B cell (primary cell): ENCODE data around the gene CDT1. TPM values are rescaled to one million over a fixed set of nuclear protein-coding genes. Genes with fewer than 3 reads are reported as not detected.

Experiments used
- ATAC-seq: fragments of 200-7000 bp; cut with Tn5 transposase; one replicate; pipeline ENCODE4 v1.10.0; 2021; ENCODE audit warnings: low read depth, mild to moderate bottlenecking, moderate number of reproducible peaks, moderate library complexity
- CTCF ChIA-PET: fragments of 350-600 bp; sonication (Branson Sonifier 250); formaldehyde crosslinking; loops from one replicate; lab custom pipeline; 2021; ENCODE audit warnings: antibody characterized with exemption, inconsistent platforms; lab: Charles Lee
- POLR2A ChIA-PET: fragments of 350-600 bp; sonication (Branson Sonifier 250); formaldehyde crosslinking; loops from one replicate; lab custom pipeline; 2021; ENCODE audit warnings: antibody characterized with exemption; lab: Charles Lee
- DNase-seq: peaks from one replicate; pipeline ENCODE4 v3.0.0; 2013
- H2AFZ ChIP-seq: 2 replicates; pipeline ENCODE4 v1.6.1; 2012; ENCODE audit warnings: mild to moderate bottlenecking, low read depth, low read length; ENCODE audit not compliant: insufficient read depth, poor library complexity, severe bottlenecking
- H3K27ac ChIP-seq, 2 donors: 1 replicate in 1 of 2; 2 replicates in 1 of 2; pipeline ENCODE4 v1.5.1; 2012 to 2013; ENCODE audit warnings: low read length in 2 of 2, mild to moderate bottlenecking in 2 of 2, moderate library complexity in 1 of 2
- H3K27me3 ChIP-seq, 4 experiments: fragments of 200-600 bp in 1 of 4; sonication (generic) in 1 of 4; replicated peaks in 1 of 4; 1 replicate in 2 of 4; 2 replicates in 2 of 4; pipeline versions ENCODE4 v1.6.1 to v1.7.0; 2013 to 2016; ENCODE audit warnings: low read length in 3 of 4, mild to moderate bottlenecking in 2 of 4, mixed read lengths in 1 of 4, moderate library complexity in 1 of 4; ENCODE audit not compliant: insufficient read depth in 4 of 4, control insufficient read depth in 3 of 4; ENCODE audit errors: control extremely low read depth in 1 of 4
- H3K36me3 ChIP-seq, 2 experiments: replicated peaks in 1 of 2; 1 replicate in 1 of 2; 2 replicates in 1 of 2; pipeline versions ENCODE4 v1.6.1 to v1.7.1; 2013; ENCODE audit warnings: low read length in 1 of 2; ENCODE audit not compliant: insufficient read depth in 2 of 2, control insufficient read depth in 1 of 2; ENCODE audit errors: control extremely low read depth in 1 of 2, extremely low read depth in 1 of 2
- H3K4me1 ChIP-seq, 2 donors: fragments of 200-600 bp in 1 of 2; sonication (generic) in 1 of 2; 1 replicate in 1 of 2; 2 replicates in 1 of 2; pipeline versions ENCODE4 v1.5.1 to v1.6.1; 2013 to 2017; ENCODE audit warnings: low read length in 2 of 2; ENCODE audit not compliant: control insufficient read depth in 2 of 2, insufficient read depth in 2 of 2
- H3K4me2 ChIP-seq: replicated peaks from 2 replicates; pipeline ENCODE3; 2012; ENCODE audit warnings: mild to moderate bottlenecking, low read depth, low read length; ENCODE audit not compliant: poor library complexity, severe bottlenecking
- H3K4me3 ChIP-seq, 5 experiments: fragments of 200-600 bp in 1 of 5; sonication (generic) in 1 of 5; 1 replicate in 3 of 5; 2 replicates in 2 of 5; pipeline versions ENCODE4 v1.5.1 to v1.7.0; 2011 to 2016; ENCODE audit warnings: low read length in 4 of 5, mild to moderate bottlenecking in 4 of 5, low read depth in 2 of 5, control low read depth in 1 of 5, moderate library complexity in 1 of 5; ENCODE audit not compliant: insufficient read depth in 1 of 5; ENCODE audit errors: control extremely low read depth in 1 of 5, extremely low read depth in 1 of 5
- H3K79me2 ChIP-seq: fragments of 200-600 bp; sonication (generic); one replicate; pipeline ENCODE4 v1.6.0; 2016; ENCODE audit warnings: low read length; ENCODE audit not compliant: control insufficient read depth, insufficient read depth
- H3K9ac ChIP-seq: fragments of 200-600 bp; sonication (generic); 2 replicates; pipeline ENCODE4 v1.6.1; 2017; ENCODE audit warnings: mild to moderate bottlenecking, low read length, moderate library complexity
- H3K9me3 ChIP-seq, 3 donors: one replicate each; pipeline versions ENCODE4 v1.6.1 to v1.7.1; 2013; ENCODE audit warnings: low read length in 2 of 3; ENCODE audit not compliant: control insufficient read depth in 2 of 3, insufficient read depth in 1 of 3; ENCODE audit errors: control extremely low read depth in 1 of 3
- H4K20me1 ChIP-seq: 2 replicates; pipeline ENCODE4 v1.6.0; 2012; ENCODE audit warnings: mild to moderate bottlenecking, low read length; ENCODE audit not compliant: insufficient read depth, control insufficient read depth, poor library complexity, severe bottlenecking
- H3K27ac Mint-ChIP-seq: one replicate; pipeline ENCODE4 v1.8.0; 2021; ENCODE audit warnings: mixed read lengths
- H3K27me3 Mint-ChIP-seq: one replicate; pipeline ENCODE4 v1.8.0; 2021; ENCODE audit warnings: mixed read lengths
- H3K4me1 Mint-ChIP-seq: one replicate; pipeline ENCODE4 v1.8.0; 2021; ENCODE audit warnings: mixed read lengths
- H3K4me3 Mint-ChIP-seq: one replicate; pipeline ENCODE4 v1.8.0; 2021; ENCODE audit warnings: mixed read lengths
- H3K9me3 Mint-ChIP-seq: one replicate; pipeline ENCODE4 v1.8.0; 2022; ENCODE audit warnings: mixed read lengths; ENCODE audit not compliant: insufficient read depth
- EZH2 ChIP-seq: IDR thresholded peaks from 2 replicates; pipeline ENCODE4 v1.6.1; 2012; ENCODE audit warnings: borderline replicate concordance, low read depth, mild to moderate bottlenecking, moderate library complexity, low read length; ENCODE audit not compliant: insufficient read depth, poor library complexity, severe bottlenecking
- WGBS: methylation state at CpG from one replicate; pipeline ENCODE4 v1.1.5; 2013; ENCODE audit warnings: missing lambda C conversion rate; ENCODE audit not compliant: insufficient coverage; 5-methylcytosine and 5-hydroxymethylcytosine counted together
- intact Hi-C: fragments of 100-400 bp; cut with micrococcal nuclease; formaldehyde crosslinking; loops from one replicate; pipeline ENCODE4 v1.10.0; 2022
- polyA plus RNA-seq: library from polyadenylated mRNA; depleted of rRNA; stranded (reverse); fragments of >200 nt; gene quantifications from 2 replicates; pipeline ENCODE4 v1.2.3, GENCODE V29; 2012
- total RNA-seq, 2 donors: library from RNA; stranded (reverse); fragments of 120-200 nt in 1 of 2; gene quantifications; 1 replicate in 1 of 2; 2 replicates in 1 of 2; pipeline versions ENCODE4 v1.2.3 to v1.2.4, GENCODE V29; 2013 to 2022
- TF ChIP-seq, protein P1 (sequence below): fragments of 200-600 bp; IDR thresholded peaks from one replicate; pipeline ENCODE4 v1.8.0; 2022; ENCODE audit warnings: antibody characterized with exemption, mild to moderate bottlenecking

CDT1 gene
- total and polyA plus RNA-seq, 2 donors (not counting 1 experiment from before 2014, with no cell fraction given), result 0.27 to 0.36 TPM

DNA sequence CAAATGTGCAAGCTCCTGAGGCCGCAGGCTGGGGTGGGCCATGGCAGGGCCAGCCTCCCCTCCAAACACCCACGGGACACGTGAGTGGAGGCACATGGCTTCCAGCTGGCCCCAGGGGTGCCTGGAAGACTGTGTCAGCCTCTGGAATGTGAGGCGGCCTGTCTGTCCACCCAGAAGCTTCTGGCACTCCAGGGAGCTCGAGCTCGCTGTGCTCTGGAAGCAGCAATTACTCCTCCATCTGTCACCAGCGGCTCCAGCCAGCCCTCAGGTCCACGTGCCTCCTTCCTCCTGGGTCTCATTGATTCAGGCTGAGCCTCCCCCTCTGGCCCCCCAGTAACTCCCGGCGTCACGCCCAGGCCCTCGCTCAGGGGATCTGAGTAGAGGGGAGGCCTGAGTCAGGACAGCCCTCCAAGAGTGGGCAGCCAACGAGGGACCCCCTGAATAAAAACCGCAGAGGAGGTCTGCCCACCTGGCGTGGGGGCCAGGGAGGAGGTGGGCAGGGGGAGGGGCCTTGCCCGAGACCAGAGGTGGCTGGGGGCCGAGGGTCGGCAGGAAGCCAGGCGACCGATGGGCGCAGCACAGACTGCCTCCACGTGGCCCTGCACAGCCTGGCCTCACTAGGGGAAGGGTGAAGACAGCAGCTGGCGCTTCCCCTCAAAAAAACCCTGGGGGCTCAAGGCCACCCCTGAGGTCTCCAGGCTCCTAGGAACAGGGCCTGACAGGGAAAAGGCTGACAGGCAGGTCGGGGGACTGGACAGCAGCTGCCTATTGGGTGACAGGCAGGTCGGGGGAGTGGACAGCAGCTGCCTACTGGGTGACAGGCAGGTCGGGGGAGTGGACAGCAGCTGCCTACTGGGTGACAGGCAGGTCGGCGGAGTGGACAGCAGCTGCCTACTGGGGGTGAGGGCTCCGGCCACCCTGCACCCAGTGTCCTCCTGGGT, 30.4 kb upstream of the CDT1 start:
- H3K27me3 ChIP-seq, result no peaks in the 10 kb centered on the region
- 56% methylated on average over 24 of the region's 29 CpGs for WGBS
- Mint-ChIP-seq H3K9me3 (no peaks in the 10 kb centered on the region), H3K4me3 (no peak overlapping the region), H3K27ac (no peak overlapping the region), H3K4me1 (peaks cover 36% of the 10 kb centered on the region), H3K27me3 (no peaks in the 10 kb centered on the region)
- H3K9ac ChIP-seq, result no peak overlapping the region
- H3K79me2 ChIP-seq, result peaks cover 97% of the 10 kb centered on the region
- H3K4me3 ChIP-seq, result no peak overlapping the region
- ChIA-PET POLR2A (interaction anchor here (0.7 to 1.2 kb wide), 4 partner anchors 19 to 184 kb away, joined by 3 to 6 read pairs (median 4); no protein-coding TSS in a partner anchor), CTCF (interaction anchor here (1.2 to 8.4 kb wide), 2 partner anchors 9 to 394 kb away, joined by 3 to 68 read pairs; partner anchors contain the start of gene PIEZO1)
- no peak overlapping the region for H2AFZ ChIP-seq
- peaks cover 94% of the 10 kb centered on the region for H4K20me1 ChIP-seq
- no peak overlapping the region for H3K27ac ChIP-seq
- DNase-seq (no peak), ATAC-seq (no peak)
- H3K36me3 ChIP-seq, result peaks cover 0 to 10% of the 10 kb centered on the region in 2 experiments
- no peak for TF ChIP-seq EZH2
- TF ChIP-seq, protein P1, sequence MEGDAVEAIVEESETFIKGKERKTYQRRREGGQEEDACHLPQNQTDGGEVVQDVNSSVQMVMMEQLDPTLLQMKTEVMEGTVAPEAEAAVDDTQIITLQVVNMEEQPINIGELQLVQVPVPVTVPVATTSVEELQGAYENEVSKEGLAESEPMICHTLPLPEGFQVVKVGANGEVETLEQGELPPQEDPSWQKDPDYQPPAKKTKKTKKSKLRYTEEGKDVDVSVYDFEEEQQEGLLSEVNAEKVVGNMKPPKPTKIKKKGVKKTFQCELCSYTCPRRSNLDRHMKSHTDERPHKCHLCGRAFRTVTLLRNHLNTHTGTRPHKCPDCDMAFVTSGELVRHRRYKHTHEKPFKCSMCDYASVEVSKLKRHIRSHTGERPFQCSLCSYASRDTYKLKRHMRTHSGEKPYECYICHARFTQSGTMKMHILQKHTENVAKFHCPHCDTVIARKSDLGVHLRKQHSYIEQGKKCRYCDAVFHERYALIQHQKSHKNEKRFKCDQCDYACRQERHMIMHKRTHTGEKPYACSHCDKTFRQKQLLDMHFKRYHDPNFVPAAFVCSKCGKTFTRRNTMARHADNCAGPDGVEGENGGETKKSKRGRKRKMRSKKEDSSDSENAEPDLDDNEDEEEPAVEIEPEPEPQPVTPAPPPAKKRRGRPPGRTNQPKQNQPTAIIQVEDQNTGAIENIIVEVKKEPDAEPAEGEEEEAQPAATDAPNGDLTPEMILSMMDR, result no peak
- intact Hi-C loops, result no loop called here
- H3K4me1 ChIP-seq, result peaks cover 35 to 52% of the 10 kb centered on the region in 2 donors
- H3K9me3 ChIP-seq, result no peaks in the 10 kb centered on the region
- H3K4me2 ChIP-seq, result no peak overlapping the region
